HG02642 (cell line): Measurements from ENCODE around the gene SLC2A5.
A peak's percentile ranks its signal among the peaks of the same experiment; 100 is the strongest.

ENCODE experiments used
- ATAC-seq: cut with Tn5 transposase; IDR thresholded peaks from one replicate; pipeline ENCODE4 v1.9.1; 2021; ENCODE audit warnings: mild to moderate bottlenecking; ENCODE audit not compliant: unreplicated experiment, poor library complexity

Gene SLC2A5, protein sequence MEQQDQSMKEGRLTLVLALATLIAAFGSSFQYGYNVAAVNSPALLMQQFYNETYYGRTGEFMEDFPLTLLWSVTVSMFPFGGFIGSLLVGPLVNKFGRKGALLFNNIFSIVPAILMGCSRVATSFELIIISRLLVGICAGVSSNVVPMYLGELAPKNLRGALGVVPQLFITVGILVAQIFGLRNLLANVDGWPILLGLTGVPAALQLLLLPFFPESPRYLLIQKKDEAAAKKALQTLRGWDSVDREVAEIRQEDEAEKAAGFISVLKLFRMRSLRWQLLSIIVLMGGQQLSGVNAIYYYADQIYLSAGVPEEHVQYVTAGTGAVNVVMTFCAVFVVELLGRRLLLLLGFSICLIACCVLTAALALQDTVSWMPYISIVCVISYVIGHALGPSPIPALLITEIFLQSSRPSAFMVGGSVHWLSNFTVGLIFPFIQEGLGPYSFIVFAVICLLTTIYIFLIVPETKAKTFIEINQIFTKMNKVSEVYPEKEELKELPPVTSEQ

DNA sequence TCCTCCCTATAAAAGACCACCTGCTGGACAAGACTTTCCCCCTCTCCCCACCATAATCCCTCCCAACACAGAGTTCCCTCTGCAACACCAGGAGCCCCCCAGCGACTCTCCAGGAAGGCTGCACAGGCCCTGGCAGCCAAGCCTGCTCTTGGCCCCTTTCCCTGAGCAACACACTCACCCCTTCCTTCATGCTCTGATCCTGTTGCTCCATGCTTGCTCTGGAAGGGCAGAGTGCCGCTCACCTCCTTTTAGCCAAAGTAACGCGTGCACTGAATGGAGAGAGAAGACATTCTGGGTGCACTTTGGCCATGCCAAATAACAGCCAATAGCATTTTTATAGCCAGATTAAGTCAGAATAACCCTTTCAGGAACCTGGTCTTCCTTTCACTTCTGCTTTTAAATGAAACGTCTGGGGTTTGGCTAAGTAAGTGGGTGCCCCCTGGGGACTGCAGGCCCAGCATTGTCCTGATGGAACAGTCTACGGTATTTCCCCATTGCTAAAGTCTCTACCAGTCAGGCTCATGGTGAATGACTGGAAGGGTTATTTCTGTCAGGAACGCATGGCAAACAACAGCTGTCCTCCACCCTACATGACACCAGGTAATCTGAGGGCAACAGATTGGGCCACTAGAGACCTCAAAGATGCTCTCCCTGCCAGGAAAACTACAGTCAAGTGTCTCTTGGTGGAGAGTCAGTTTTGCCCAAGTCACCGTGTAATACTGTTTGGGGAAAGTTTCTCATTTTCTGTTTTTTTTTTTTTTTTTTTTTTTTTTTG, at the start of gene SLC2A5:
SLC2A5 (minus strand) TSS at position 310 of the 775 bp plus-strand sequence; CDS start at position 211, 99 bp downstream.
- peak; percentile 89 for ATAC-seq

DNA sequence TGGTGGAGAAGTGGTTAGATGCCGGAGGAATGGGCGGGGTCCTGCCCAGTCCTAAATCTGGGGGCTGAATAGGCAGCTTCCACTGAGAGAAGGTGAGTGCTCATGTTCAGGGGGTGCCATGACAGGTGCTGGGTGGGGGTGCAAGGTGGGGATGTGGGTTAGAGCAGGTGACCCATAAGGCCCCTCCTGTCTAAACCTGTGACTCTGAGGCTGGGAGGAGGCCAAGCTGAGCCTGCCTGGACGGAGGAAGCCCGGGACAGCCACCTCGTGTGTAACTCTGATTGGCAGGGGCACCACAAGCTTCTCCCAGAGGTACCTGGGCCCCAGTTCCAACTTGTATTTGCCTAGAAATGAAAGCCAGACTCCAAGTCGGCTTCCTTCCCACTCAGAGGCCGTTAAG, 48.8 kb upstream of the SLC2A5 start:
- ATAC-seq: no peak

- no peak for ATAC-seq
Observed at GRCh38 chr1:9115351-9116205, 46.1 kb upstream of the SLC2A5 start.

DNA sequence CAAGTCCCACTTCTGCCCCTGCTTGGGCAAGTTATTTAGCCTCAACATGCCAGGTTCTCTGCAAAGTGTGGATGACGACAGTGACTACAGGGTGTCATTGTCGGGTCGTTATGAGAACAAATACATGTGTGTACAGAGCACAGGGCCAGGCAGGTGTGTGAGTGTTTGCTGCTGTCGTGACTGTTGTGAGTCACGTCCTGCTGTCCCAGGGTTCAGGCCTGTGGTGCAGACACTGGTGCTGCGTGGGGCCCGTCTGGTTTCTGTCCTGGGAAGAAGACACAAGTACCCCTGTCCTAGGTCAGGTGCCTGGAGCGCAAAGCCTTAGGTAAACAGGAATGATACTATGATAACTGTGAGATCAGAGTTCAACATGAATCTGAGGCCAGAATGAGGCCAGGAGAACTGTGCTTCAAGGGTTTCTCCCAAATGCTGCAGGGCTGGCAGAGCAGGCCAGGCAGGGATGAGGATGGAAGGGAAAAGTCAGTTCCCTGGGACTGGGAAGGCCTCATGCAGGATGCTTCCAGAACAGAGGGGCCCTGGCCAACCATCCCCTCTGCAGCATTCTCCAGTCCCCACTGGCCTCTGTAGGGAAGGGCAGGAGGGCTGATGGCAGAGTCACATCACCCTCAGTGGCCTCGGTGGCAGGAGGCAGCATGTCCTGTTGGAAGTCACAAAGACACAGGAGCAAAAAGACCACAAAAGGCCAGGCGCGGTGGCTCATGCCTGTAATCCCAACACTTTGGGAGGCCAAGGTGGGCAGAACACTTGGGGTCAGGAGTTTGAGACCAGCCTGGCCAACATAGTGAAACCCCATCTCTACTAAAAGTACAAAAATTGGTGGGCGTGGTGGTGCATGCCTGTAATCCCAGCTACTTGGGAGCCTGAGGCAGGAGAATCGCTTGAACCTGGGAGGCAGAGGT, 43.8 kb upstream of the SLC2A5 start:
- no peak for ATAC-seq

- no peak for ATAC-seq
Observed at GRCh38 chr1:9111957-9112356, 42.5 kb upstream of the SLC2A5 start.

GRCh38 chr1:9111357-9111691, 41.9 kb upstream of the SLC2A5 start:
- no peak for ATAC-seq

DNA sequence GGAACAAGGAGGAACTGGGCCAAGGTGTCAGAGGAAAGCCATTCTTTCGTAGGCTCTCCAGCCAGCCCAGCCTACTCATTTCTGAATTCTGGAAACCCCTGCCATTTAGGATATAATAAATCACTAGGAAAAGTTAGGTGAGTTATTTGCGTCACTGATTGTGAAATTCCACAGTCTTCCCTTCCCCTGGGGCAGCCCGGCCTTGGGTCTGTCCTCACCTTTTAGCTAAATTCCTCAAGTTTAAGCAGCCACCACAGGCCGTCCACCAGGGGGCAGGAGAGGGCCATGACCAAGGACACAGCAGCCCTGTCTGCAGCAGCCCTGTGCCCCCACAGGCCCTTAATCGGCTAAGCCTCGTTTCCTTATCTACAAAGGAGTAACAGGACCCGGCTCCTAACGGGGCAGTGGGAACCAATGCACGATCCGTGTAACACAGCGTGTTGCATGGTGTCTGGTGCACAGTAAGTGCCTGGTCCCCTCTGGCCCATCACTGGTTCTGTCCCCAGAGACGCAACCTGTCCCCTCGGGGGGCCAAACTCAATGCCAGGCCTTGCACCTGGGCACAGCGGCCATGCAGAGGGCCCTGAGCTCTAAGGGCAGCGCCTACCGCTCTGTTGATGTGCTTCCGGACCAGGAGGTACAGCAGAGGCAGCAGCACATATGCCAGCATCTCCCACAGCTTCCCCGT, 41.4 kb upstream of the SLC2A5 start:
- ATAC-seq: peak; percentile 65

DNA sequence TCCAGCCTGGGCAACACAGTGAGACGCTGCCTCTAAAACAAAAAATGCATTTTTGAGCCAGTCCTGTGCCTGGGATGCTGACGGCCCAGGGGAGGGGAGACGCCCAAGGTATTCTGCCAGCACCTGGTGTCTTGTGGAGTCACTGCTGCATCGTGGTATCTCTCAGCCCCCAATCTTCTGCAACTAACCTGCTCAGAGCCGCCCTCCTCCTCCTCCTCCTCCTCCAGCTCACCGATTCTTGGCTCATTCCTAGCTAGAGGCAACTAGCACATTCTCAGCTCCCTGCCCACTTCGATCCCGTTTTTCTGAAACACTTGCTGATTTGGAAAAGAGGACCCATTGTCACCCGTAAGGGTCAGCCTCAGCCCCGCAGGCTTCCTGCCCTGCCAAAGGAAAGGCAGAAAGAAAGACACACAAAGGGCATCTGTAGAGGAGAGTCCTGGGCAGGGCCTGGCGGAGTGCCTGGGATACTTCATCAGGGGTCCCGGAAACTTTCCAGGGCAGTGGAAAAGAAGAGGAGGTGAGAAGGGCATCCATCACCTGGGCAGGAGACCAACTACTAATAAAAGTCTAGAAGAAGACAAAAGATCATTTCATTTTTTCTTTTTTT, 38.7 kb upstream of the SLC2A5 start:
- ATAC-seq: no peak

- no peak for ATAC-seq
Observed at GRCh38 chr1:9107136-9107535, 37.7 kb upstream of the SLC2A5 start.

DNA sequence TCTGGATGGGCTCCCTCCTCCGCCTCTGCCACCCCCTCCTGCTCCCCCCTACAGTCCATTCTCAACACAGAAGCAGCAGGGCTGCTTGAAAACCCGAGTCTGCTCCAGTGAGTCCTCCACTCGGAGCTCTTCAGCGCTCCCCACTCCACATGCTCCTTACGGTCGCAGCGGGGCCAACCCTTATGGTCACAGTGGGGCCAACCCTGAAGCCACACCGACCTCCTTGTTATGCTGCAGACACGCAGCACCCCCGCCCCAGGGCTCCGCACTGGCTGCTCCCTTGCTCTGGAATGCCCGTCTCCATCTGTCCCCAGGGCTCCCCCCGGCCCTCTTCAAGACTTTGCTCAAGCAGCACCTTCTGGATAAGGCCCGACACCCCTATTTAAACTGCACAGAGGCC, 36.9 kb upstream of the SLC2A5 start:
- no peak for ATAC-seq

DNA sequence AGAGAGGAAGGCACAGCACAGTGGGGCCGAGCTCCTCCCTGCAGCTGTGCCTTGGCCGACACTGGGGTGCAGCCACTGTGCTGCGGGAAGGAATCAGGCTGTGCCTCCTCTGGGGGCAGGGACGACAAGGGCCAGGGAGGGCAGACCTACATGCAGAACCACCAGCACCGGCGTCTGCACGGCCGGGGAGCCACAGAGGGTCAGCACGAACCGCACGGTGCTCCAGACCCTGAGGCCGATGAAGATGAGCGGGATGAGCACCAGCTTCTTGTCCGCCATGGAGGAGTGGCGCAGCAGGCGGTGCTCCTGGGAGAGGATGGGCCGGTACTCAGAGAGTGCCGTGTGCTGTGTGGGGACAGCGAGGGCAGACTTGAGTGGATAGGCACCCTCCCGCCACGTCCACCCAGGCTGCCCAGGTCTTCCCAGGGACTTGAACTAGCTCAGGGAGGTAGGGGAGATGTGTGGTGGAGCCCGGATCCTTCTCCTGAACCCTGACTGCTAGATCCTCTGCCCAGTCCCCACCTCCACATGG, 36.0 kb upstream of the SLC2A5 start:
- ATAC-seq: no peak

DNA sequence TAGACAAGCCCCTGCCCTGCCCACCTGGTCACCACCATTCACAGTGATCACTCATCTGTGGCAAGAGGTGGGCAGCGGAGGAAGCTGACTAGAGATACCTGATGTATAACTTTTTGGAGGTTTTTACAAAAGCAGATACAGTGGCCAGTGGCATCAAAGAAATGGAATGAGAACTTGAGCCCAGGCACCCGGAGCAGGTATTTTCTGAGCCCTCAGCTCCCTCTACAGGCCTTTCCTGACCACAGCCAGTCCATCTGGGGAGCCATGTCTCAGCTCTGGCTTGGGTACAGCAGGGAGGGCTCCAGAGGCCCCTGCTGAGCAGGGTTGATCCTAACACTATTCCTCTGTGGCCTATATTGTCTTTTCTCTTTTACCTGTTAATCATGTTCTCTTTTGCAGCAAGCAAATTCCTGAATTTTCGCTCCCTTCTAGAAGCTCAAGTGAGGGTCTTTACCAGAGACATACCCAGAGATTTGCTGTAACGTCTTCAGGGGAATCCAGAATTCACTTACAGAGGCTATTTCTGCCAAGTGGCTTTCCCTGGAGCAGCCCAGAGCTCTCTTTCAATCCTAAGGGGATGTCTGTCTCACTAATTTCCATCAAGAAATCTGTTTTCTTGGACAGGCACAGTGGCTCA, 32.2 kb upstream of the SLC2A5 start:
- no peak for ATAC-seq

DNA sequence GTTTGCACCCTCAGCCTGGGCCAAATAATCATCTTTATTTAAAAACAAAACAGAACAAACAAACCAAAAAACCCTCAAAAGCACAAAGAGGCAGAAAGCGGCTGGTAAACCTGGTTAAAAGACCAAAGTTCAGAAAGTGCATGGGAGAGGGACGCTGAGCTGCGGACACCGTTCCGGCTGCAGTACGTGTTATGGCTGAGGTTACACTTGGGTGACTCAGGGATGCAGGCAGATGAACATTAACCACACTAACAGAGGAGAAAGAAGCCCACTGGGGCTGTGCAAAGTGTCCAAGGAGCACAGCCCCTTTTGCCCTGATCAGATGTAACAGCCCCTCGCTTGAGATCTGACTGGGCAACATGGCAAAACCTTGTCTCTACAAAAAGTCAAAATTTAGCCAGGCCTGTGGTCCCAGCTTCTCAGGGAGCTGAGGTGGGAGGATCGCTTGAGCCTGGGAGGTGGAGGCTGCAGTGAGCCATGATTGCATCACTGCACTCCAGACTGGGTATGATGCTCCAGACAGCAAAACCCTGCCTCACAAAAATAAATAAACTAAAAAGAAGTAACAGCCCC, 31.1 kb upstream of the SLC2A5 start:
- no peak for ATAC-seq

GRCh38 chr1:9099555-9099954, 30.1 kb upstream of the SLC2A5 start:
- ATAC-seq: no peak

DNA sequence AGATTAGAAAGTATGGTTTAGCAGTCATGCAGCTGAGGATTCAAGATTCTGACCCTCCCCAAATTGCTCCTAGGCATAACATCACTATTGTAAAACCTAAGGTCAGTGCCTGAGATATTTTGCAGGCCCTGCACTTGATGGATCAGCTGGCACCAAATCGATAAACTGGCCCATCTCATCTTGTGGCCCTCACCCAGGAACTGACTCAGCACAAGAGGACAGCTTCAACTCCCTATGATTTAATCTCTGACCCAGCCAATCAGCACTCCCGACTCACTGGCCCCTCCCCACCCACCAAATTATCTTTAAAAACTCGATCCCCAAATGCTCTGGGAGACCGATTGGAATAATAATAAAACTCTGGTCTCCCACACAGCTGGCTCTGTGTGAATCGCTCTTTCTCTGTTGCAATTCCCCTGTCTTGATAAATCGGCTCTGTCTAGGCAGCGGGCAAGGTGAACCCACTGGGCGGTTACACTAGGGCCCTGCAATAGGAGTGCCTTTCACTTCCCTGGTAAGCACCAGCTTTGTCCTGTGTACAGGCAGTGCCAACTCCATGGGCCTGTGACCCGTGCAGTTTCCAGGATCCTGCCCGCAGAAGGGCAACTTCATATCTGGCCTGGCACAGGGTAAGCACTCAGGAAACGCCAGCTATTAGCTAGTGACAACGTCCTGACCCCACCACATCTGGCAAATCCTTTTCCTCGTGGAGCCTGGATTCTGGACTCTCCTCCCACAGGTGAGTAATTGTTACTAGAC, 28.7 kb upstream of the SLC2A5 start:
- ATAC-seq: no peak

GRCh38 chr1:9095818-9096217, 26.4 kb upstream of the SLC2A5 start:
- no peak for ATAC-seq
